ENCODE measurements around the gene RNF214.

Gene RNF214

GRCh38 chr11:117295438-117296137 is 63.1 kb downstream of the RNF214 start:
- no peak for TF ChIP-seq TSHZ2 (CRISPR knock-in tag; IDR thresholded peaks at IDR 0.05)
- TF ChIP-seq ZNF565 (CRISPR knock-in tag; conservative IDR thresholded peaks at IDR 0.05; ENCODE audit: low read depth) = no peak
- TF ChIP-seq ZC3H10 (CRISPR knock-in tag; IDR thresholded peaks at IDR 0.05) = no peak
- TF ChIP-seq CSDC2 (CRISPR knock-in tag; IDR thresholded peaks at IDR 0.05) = no peak
- no peak for TF ChIP-seq PATZ1 (CRISPR knock-in tag; IDR thresholded peaks at IDR 0.05; ENCODE audit: borderline replicate concordance)
- TF ChIP-seq ZNF8 (CRISPR knock-in tag; IDR thresholded peaks at IDR 0.05) = no peak
- no peak for TF ChIP-seq ZFP30 (CRISPR knock-in tag; IDR thresholded peaks at IDR 0.05)
- TF ChIP-seq TCF4 (CRISPR knock-in tag; IDR thresholded peaks at IDR 0.05; ENCODE audit: borderline replicate concordance) = no peak
- ATAC-seq = no peak

- no peak for ATAC-seq
- TF ChIP-seq TSHZ2 (CRISPR knock-in tag; IDR thresholded peaks at IDR 0.05) = no peak
Observed at GRCh38 chr11:117296881-117297280, 64.4 kb downstream of the RNF214 start.

GRCh38 chr11:117298195-117298594 is 65.7 kb downstream of the RNF214 start:
- no peak for ATAC-seq
- TF ChIP-seq ZFP30 (CRISPR knock-in tag; IDR thresholded peaks at IDR 0.05) (no peak), ZC3H10 (CRISPR knock-in tag; IDR thresholded peaks at IDR 0.05) (no peak), GLIS3 (CRISPR knock-in tag; IDR thresholded peaks at IDR 0.05) (no peak), TOX (CRISPR knock-in tag; IDR thresholded peaks at IDR 0.05; ENCODE audit: borderline replicate concordance) (no peak), CSRNP3 (CRISPR knock-in tag; IDR thresholded peaks at IDR 0.05) (no peak), PATZ1 (CRISPR knock-in tag; IDR thresholded peaks at IDR 0.05; ENCODE audit: borderline replicate concordance) (no peak), CSDC2 (CRISPR knock-in tag; IDR thresholded peaks at IDR 0.05) (no peak), ISL1 (CRISPR knock-in tag; IDR thresholded peaks at IDR 0.05) (no peak), ZFP3 (CRISPR knock-in tag; IDR thresholded peaks at IDR 0.05) (no peak), SNAI2 (CRISPR knock-in tag; IDR thresholded peaks at IDR 0.05) (no peak), RARB (CRISPR knock-in tag; IDR thresholded peaks at IDR 0.05) (no peak), ESRRG (CRISPR knock-in tag; IDR thresholded peaks at IDR 0.05) (no peak), ARNTL (CRISPR knock-in tag; IDR thresholded peaks at IDR 0.05; ENCODE audit: borderline replicate concordance, low read depth) (no peak), ZNF8 (CRISPR knock-in tag; IDR thresholded peaks at IDR 0.05) (no peak), POU6F1 (CRISPR knock-in tag; IDR thresholded peaks at IDR 0.05; ENCODE audit: borderline replicate concordance, low read depth) (no peak), TCF4 (CRISPR knock-in tag; IDR thresholded peaks at IDR 0.05; ENCODE audit: borderline replicate concordance) (no peak), OSR1 (CRISPR knock-in tag; IDR thresholded peaks at IDR 0.05) (no peak), PPARA (CRISPR knock-in tag; IDR thresholded peaks at IDR 0.05; ENCODE audit: borderline replicate concordance) (no peak)

All from SK-N-SH treated with all-trans-retinoic acid at 6 μM for 48 hours (cell line).